Measurements from ENCODE around the gene HOXC13.

DNA sequence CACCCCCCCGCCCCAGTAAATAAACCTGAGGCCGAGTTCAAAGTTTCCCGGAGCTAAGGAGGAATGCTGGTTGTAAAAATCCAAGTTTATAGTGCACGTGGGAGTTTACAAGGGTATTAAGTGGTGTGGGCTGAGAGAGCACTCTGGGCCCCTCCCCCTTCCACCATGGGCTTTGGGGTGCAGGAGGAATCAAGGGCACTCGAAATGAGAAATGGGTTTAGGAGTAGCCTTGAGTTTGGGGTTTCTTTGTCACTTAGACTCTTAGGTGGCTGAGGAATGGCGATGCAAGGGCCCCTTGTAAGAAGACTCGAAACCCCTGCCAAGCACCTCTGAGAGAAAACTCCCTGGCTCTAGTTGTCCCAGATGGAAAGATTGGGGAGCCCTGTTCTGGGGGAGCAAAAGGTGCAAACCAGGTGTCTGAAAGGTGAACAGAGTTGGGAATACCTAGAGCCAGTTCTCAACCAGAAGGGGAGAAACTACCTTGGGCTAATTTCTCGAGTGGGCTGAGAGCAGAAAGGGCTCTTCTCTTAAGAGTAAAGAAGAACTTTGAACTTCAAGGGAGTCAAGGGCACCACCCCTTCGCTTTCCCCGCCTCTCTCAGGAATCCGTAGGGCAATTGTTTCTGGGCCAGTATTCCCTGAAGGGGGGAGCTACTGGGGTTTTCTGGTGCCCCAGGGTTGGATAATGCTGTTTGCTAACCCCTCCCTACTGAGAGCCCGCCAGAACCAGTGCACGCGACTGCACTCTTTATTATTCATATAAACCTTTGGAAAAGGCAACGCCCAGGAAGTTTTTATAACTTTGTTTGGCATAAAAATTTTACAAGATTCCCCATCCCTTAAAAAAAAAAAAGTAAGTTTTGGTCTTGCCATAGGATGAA lies 40.1 kb downstream of the HOXC13 start:
- TF ChIP-seq, protein P1, sequence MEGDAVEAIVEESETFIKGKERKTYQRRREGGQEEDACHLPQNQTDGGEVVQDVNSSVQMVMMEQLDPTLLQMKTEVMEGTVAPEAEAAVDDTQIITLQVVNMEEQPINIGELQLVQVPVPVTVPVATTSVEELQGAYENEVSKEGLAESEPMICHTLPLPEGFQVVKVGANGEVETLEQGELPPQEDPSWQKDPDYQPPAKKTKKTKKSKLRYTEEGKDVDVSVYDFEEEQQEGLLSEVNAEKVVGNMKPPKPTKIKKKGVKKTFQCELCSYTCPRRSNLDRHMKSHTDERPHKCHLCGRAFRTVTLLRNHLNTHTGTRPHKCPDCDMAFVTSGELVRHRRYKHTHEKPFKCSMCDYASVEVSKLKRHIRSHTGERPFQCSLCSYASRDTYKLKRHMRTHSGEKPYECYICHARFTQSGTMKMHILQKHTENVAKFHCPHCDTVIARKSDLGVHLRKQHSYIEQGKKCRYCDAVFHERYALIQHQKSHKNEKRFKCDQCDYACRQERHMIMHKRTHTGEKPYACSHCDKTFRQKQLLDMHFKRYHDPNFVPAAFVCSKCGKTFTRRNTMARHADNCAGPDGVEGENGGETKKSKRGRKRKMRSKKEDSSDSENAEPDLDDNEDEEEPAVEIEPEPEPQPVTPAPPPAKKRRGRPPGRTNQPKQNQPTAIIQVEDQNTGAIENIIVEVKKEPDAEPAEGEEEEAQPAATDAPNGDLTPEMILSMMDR (IDR thresholded peaks at IDR 0.05; ENCODE audit: poor library complexity) = no peak
- no peak for TF ChIP-seq EZH2 (IDR thresholded peaks at IDR 0.05; ENCODE audit: borderline replicate concordance)
- peak; percentile 67 for TF ChIP-seq EZH2phosphoT487 (IDR thresholded peaks at IDR 0.05; ENCODE audit: low read depth, severe bottlenecking, unreplicated experiment)
